Transverse colon (tissue), 4 donors: ENCODE data around the gene GABRD. TPM values are rescaled to one million over a fixed set of nuclear protein-coding genes. Genes with fewer than 3 reads are reported as not detected.

Source experiments
- DNase-seq: peaks from one replicate; pipeline ENCODE4 v3.0.0-alpha.2; 2019
- H3K27ac ChIP-seq, 4 donors: fragments of 200-600 bp; sonication (generic); 2 replicates each; pipeline ENCODE4 v1.5.1; 2016 to 2018; ENCODE audit warnings: inconsistent platforms in 4 of 4
- H3K27me3 ChIP-seq: fragments of 200-600 bp; sonication (generic); 2 replicates; pipeline ENCODE4 v1.5.1; 2017; ENCODE audit warnings: inconsistent platforms
- H3K36me3 ChIP-seq, 4 donors: fragments of 200-600 bp; sonication (generic); 2 replicates each; pipeline ENCODE4 v1.5.1; 2017 to 2019; ENCODE audit warnings: inconsistent platforms in 4 of 4
- H3K4me1 ChIP-seq, 4 donors: fragments of 200-600 bp; sonication (generic); 2 replicates each; pipeline ENCODE4 v1.5.1; 2017 to 2020; ENCODE audit warnings: inconsistent platforms in 4 of 4
- H3K4me3 ChIP-seq, 4 donors: fragments of 200-600 bp; sonication (generic); 1 replicate in 1 of 4; 2 replicates in 3 of 4; pipeline versions ENCODE4 v1.5.1 to v1.6.1; 2017 to 2019; ENCODE audit warnings: inconsistent platforms in 4 of 4
- H3K9me3 ChIP-seq, 2 donors: fragments of 200-600 bp; sonication (generic); 2 replicates each; pipeline ENCODE4 v1.5.1; 2017 to 2019; ENCODE audit warnings: inconsistent platforms in 2 of 2
- EP300 ChIP-seq: sonication (generic); formaldehyde crosslinking; IDR thresholded peaks from one replicate; pipeline ENCODE4 v1.6.1; 2017; ENCODE audit warnings: antibody characterized with exemption, low read depth
- POLR2A ChIP-seq: fragments of 450-650 bp; IDR thresholded peaks from one replicate; pipeline ENCODE4 v1.6.1; 2016; ENCODE audit warnings: antibody characterized with exemption, mild to moderate bottlenecking, moderate library complexity
- POLR2AphosphoS5 ChIP-seq, 3 donors: sonication (generic); formaldehyde crosslinking; IDR thresholded peaks; one replicate each; pipeline ENCODE4 v1.6.1; 2016; ENCODE audit warnings: antibody characterized with exemption in 3 of 3
- WGBS, 2 donors: methylation state at CpG; one replicate each; pipeline ENCODE4 v1.1.5; 2018; ENCODE audit warnings: low coverage in 1 of 2; 5-methylcytosine and 5-hydroxymethylcytosine counted together
- in situ Hi-C, 4 donors: fragments of 200-750 bp; cut with MboI; loops; one replicate each; pipeline versions ENCODE4 v1.15.0 to v1.15.1; 2017; ENCODE audit warnings: low sequenced_read_pairs in 3 of 4, low pct_ligation_motif_present in 1 of 4, low pct_unique_long_range_greater_than_20kb in 1 of 4
- intact Hi-C: fragments of 100-400 bp; cut with DNase I; formaldehyde crosslinking; loops from one replicate; pipeline ENCODE4 v1.15.1; 2023; ENCODE audit warnings: low total_unique reads
- total RNA-seq, 4 donors: library from RNA; depleted of rRNA; stranded (reverse); fragments of >200 nt; gene quantifications; one replicate each; pipeline ENCODE4 v1.1.0, GENCODE V29; 2016
- TF ChIP-seq, protein P1 (sequence below), 5 experiments: fragments of 200-600 bp in 3 of 5; fragments of 450-650 bp in 2 of 5; sonication (generic) in 3 of 5; IDR thresholded peaks; 1 replicate in 2 of 5; 2 replicates in 3 of 5; pipeline ENCODE4 v1.5.1; 2016 to 2017; ENCODE audit warnings: antibody characterized with exemption in 5 of 5, inconsistent platforms in 3 of 5, mild to moderate bottlenecking in 2 of 5, moderate library complexity in 1 of 5

The GABRD gene
- total RNA-seq, 4 donors from 2014 or later, result not detected

- H3K4me1 ChIP-seq, result no peaks in the 10 kb centered on the region
- intact Hi-C loops (no loop called here), in situ Hi-C loops (loop anchor here in 1 of 4 donors (10.0 kb wide), 1 partner anchor 91 kb away; no protein-coding TSS in a partner anchor)
- H3K4me3 ChIP-seq, result no peak overlapping the region
- no peak overlapping the region for H3K27ac ChIP-seq
- TF ChIP-seq POLR2A, result no peak
- TF ChIP-seq EP300, result no peak
- TF ChIP-seq POLR2AphosphoS5 (IDR thresholded peaks at IDR 0.05), result no peak
- TF ChIP-seq, protein P1, sequence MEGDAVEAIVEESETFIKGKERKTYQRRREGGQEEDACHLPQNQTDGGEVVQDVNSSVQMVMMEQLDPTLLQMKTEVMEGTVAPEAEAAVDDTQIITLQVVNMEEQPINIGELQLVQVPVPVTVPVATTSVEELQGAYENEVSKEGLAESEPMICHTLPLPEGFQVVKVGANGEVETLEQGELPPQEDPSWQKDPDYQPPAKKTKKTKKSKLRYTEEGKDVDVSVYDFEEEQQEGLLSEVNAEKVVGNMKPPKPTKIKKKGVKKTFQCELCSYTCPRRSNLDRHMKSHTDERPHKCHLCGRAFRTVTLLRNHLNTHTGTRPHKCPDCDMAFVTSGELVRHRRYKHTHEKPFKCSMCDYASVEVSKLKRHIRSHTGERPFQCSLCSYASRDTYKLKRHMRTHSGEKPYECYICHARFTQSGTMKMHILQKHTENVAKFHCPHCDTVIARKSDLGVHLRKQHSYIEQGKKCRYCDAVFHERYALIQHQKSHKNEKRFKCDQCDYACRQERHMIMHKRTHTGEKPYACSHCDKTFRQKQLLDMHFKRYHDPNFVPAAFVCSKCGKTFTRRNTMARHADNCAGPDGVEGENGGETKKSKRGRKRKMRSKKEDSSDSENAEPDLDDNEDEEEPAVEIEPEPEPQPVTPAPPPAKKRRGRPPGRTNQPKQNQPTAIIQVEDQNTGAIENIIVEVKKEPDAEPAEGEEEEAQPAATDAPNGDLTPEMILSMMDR (IDR thresholded peaks at IDR 0.05), result no peak
- H3K9me3 ChIP-seq, result no peaks in the 10 kb centered on the region
- no peaks in the 10 kb centered on the region for H3K36me3 ChIP-seq
- DNase-seq, result no peak
- no peaks in the 10 kb centered on the region for H3K27me3 ChIP-seq
- 82% methylated on average over 15 of the region's 15 CpGs; no CpG with 5 or more reads in 1 of the 2 donors for WGBS, 2 donors
Observed at GRCh38 chr1:2036287-2036686, 17.1 kb downstream of the GABRD start.

GRCh38 chr1:2037314-2037979, 18.3 kb downstream of the GABRD start:
- no peaks in the 10 kb centered on the region for H3K9me3 ChIP-seq
- H3K36me3 ChIP-seq, result no peaks in the 10 kb centered on the region
- no peak overlapping the region for H3K4me3 ChIP-seq
- H3K27me3 ChIP-seq, result no peaks in the 10 kb centered on the region
- intact Hi-C loops (no loop called here), in situ Hi-C loops (loop anchor here in 1 of 4 donors (10.0 kb wide), 1 partner anchor 93 kb away; no protein-coding TSS in a partner anchor)
- DNase-seq, result no peak
- TF ChIP-seq POLR2A (no peak), POLR2AphosphoS5 (IDR thresholded peaks at IDR 0.05) (no peak), EP300 (no peak)
- TF ChIP-seq, protein P1 (IDR thresholded peaks at IDR 0.05), result no peak
- no peaks in the 10 kb centered on the region for H3K4me1 ChIP-seq
- WGBS, 2 donors, result 77 to 80% methylated on average over 15 to 18 of the region's 18 CpGs
- no peak overlapping the region for H3K27ac ChIP-seq

DNA sequence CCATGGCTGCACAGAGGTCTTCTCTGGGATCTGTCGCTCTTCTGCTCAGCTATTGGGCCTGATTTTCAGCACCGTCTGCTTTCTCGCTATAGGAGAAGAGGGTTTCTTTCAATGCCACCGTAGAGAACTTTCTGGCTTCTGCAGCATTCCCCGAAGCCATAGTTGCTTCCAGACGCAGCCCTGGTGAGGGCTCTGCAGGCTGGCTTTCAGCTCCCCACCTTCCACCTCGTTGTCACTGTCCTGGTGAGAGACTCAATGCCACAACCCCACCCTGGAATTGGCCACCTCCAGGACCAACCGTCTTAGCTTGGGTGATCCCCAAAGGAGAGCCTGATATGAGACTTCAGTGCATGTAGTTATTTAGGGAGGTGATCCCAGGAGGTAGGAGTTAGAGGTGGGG, 19.1 kb downstream of the GABRD start:
- TF ChIP-seq POLR2AphosphoS5 (IDR thresholded peaks at IDR 0.05) (no peak), POLR2A (no peak), EP300 (no peak)
- TF ChIP-seq, protein P1 (IDR thresholded peaks at IDR 0.05), result no peak
- in situ Hi-C loops, result loop anchor here in 1 of 4 donors (10.0 kb wide), 1 partner anchor 93 kb away; no protein-coding TSS in a partner anchor
- no peak for DNase-seq
- Histone ChIP-seq H3K36me3 (no peaks in the 10 kb centered on the region), H3K9me3 (no peaks in the 10 kb centered on the region), H3K27ac (no peak overlapping the region), H3K27me3 (no peaks in the 10 kb centered on the region), H3K4me3 (no peak overlapping the region), H3K4me1 (peaks cover 0 to 4% (median 0%) of the 10 kb centered on the region in 4 donors)
- 95% methylated on average over 8 of the region's 8 CpGs; no CpG with 5 or more reads in 1 of the 2 donors for WGBS, 2 donors
- intact Hi-C loops, result no loop called here

GRCh38 chr1:2039251-2039650, 20.1 kb downstream of the GABRD start:
- peaks cover 0 to 12% (median 2%) of the 10 kb centered on the region in 4 donors for H3K4me1 ChIP-seq
- in situ Hi-C loops, result loop anchor here in 1 of 4 donors (10.0 kb wide), 1 partner anchor 94 kb away; no protein-coding TSS in a partner anchor
- intact Hi-C loops, result no loop called here
- no peaks in the 10 kb centered on the region for H3K9me3 ChIP-seq
- H3K27me3 ChIP-seq, result no peaks in the 10 kb centered on the region
- no peak overlapping the region for H3K27ac ChIP-seq
- no peak overlapping the region for H3K4me3 ChIP-seq
- DNase-seq, result no peak
- 82% methylated on average over 8 of the region's 8 CpGs; no CpG with 5 or more reads in 1 of the 2 donors for WGBS, 2 donors
- H3K36me3 ChIP-seq, result no peaks in the 10 kb centered on the region
- no peak for TF ChIP-seq EP300
- no peak for TF ChIP-seq POLR2AphosphoS5 (IDR thresholded peaks at IDR 0.05)
- TF ChIP-seq, protein P1 (IDR thresholded peaks at IDR 0.05), result no peak
- no peak for TF ChIP-seq POLR2A
